HL-60 (cell line): ENCODE results near the gene ITGB1.

Experiments used
- DNase-seq, 2 experiments: peaks; one replicate each; pipeline ENCODE4 v3.0.0-alpha.2; 2010 to 2020; ENCODE audit warnings: low read depth in 1 of 2, low spot score in 1 of 2
- H3K27ac ChIP-seq: fragments of 250-450 bp; sonication (Bioruptor Pico); replicated peaks from 2 replicates; pipeline ENCODE4 v1.5.1; 2020; ENCODE audit warnings: mild to moderate bottlenecking, moderate library complexity
- H3K27me3 ChIP-seq: fragments of 250-450 bp; sonication (Bioruptor Pico); 2 replicates; pipeline ENCODE4 v1.5.1; 2021; ENCODE audit warnings: mild to moderate bottlenecking, moderate library complexity; ENCODE audit not compliant: insufficient read depth, poor library complexity, severe bottlenecking
- H3K4me3 ChIP-seq: replicated peaks from 2 replicates; pipeline ENCODE4 v1.5.1; 2011; ENCODE audit warnings: mild to moderate bottlenecking, control low read depth, low read length; ENCODE audit not compliant: insufficient read depth
- CTCF ChIP-seq: IDR thresholded peaks from one replicate; pipeline ENCODE4 v1.5.1; 2011; ENCODE audit warnings: low read length, control low read depth, inconsistent platforms; ENCODE audit not compliant: insufficient read depth
- GABPA ChIP-seq: IDR thresholded peaks from 2 replicates; pipeline ENCODE4 v1.6.1; 2012; ENCODE audit warnings: low read depth
- POLR2AphosphoS5 ChIP-seq: IDR thresholded peaks from 2 replicates; pipeline ENCODE4 v1.6.1; 2012; ENCODE audit warnings: low read depth
- SPI1 ChIP-seq: IDR thresholded peaks from 2 replicates; pipeline ENCODE4 v1.6.1; 2012; ENCODE audit warnings: low read depth, mild to moderate bottlenecking, borderline replicate concordance
- TF ChIP-seq, protein P1 (sequence below): IDR thresholded peaks from 2 replicates; pipeline ENCODE4 v1.6.1; 2012; ENCODE audit warnings: low read depth; ENCODE audit not compliant: insufficient replicate concordance

ITGB1 gene

DNA sequence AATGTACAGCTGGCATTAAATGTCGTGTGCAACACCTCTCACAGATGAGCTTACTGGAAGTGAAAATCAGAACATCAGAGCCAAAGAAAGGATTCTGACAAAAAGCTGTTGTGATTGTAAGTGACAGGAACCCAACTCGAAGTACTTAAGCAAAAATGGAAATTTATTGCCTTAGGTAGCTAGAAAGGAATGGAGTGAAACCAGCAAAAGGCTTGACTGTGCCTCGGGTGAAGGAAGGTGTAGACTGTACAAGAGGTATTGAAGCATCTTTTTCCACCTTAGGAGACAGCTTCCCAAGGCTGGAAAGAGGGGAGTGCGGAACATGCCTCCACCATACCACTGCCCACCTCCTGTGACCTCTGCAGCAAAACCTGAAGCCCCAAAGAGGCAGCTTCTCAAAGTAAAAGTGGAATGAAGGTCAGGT, 27.3 kb upstream of the ITGB1 start:
- H3K4me3 ChIP-seq, result no peak overlapping the region
- no peak overlapping the region for H3K27ac ChIP-seq
- no peak for DNase-seq
- no peaks in the 10 kb centered on the region for H3K27me3 ChIP-seq
- TF ChIP-seq CTCF (no peak), POLR2AphosphoS5 (no peak), GABPA (no peak), SPI1 (no peak)
- TF ChIP-seq, protein P1, sequence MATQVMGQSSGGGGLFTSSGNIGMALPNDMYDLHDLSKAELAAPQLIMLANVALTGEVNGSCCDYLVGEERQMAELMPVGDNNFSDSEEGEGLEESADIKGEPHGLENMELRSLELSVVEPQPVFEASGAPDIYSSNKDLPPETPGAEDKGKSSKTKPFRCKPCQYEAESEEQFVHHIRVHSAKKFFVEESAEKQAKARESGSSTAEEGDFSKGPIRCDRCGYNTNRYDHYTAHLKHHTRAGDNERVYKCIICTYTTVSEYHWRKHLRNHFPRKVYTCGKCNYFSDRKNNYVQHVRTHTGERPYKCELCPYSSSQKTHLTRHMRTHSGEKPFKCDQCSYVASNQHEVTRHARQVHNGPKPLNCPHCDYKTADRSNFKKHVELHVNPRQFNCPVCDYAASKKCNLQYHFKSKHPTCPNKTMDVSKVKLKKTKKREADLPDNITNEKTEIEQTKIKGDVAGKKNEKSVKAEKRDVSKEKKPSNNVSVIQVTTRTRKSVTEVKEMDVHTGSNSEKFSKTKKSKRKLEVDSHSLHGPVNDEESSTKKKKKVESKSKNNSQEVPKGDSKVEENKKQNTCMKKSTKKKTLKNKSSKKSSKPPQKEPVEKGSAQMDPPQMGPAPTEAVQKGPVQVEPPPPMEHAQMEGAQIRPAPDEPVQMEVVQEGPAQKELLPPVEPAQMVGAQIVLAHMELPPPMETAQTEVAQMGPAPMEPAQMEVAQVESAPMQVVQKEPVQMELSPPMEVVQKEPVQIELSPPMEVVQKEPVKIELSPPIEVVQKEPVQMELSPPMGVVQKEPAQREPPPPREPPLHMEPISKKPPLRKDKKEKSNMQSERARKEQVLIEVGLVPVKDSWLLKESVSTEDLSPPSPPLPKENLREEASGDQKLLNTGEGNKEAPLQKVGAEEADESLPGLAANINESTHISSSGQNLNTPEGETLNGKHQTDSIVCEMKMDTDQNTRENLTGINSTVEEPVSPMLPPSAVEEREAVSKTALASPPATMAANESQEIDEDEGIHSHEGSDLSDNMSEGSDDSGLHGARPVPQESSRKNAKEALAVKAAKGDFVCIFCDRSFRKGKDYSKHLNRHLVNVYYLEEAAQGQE, result no peak

DNA sequence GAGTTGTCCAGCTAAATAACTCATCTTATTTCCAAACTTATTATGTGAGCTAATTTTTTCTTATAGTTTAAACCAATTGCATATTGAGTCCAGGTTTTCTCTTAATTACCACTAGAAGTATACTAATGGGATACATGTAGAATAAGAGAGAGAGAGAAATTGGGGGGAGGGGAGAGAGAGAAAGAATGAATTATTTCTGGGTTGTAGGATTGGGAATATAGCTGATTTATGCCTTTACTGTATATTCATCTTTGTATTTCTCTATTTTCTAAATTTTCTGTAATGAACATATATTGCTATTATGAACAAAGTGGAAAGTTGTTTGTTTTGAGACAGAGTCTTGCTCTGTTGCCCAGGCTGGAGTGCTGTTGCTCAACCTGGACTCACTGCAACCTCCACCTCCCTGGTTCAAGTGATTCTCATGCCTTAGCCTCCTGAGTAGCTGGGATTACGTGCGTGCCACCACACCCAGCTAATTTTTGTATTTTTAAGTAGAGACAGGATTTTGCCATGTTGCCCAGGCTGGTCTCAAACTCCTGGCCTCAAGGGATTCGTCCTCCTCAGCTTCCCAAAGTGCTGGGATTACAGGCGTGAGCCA, 26.1 kb upstream of the ITGB1 start:
- H3K27ac ChIP-seq, result no peak overlapping the region
- DNase-seq, result no peak
- TF ChIP-seq SPI1 (no peak), CTCF (no peak), GABPA (no peak), POLR2AphosphoS5 (no peak)
- TF ChIP-seq, protein P1, result no peak
- no peaks in the 10 kb centered on the region for H3K27me3 ChIP-seq
- H3K4me3 ChIP-seq, result no peak overlapping the region

GRCh38 chr10:32982911-32983909, 25.2 kb upstream of the ITGB1 start:
- DNase-seq, result no peak
- H3K4me3 ChIP-seq, result no peak overlapping the region
- H3K27ac ChIP-seq, result no peak overlapping the region
- TF ChIP-seq CTCF, result no peak
- TF ChIP-seq, protein P1, result no peak
- no peak for TF ChIP-seq POLR2AphosphoS5
- no peak for TF ChIP-seq SPI1
- TF ChIP-seq GABPA, result no peak
- no peaks in the 10 kb centered on the region for H3K27me3 ChIP-seq
